ENCODE data around the gene BCAS4. TPM values are rescaled to one million over a fixed set of nuclear protein-coding genes. Genes with fewer than 3 reads are reported as not detected.
"Not testable (repeated sequence)": the region's sequence is repeated elsewhere in the genome, so short reads cannot be mapped to it uniquely, and the experiment has no call there.

Gene BCAS4
- total RNA-seq, 1 donor from 2014 or later = 2.6 TPM

- DNase-seq; intact Hi-C loops (cut with DNase I); ATAC-seq (ENCODE audit: poor library complexity): not testable (repeated sequence)
These were observed 87.0 kb downstream of the BCAS4 start for GRCh38 chr20:50881759-50882424.

GRCh38 chr20:50883856-50884255, 89.0 kb downstream of the BCAS4 start:
- intact Hi-C loops (cut with DNase I) = no loop called here
- no peak for ATAC-seq (ENCODE audit: poor library complexity)
- no peak for DNase-seq

GRCh38 chr20:50885068-50885467, 90.2 kb downstream of the BCAS4 start:
- ATAC-seq (ENCODE audit: poor library complexity) = no peak
- intact Hi-C loops (cut with DNase I) = no loop called here
- no peak for DNase-seq

GRCh38 chr20:50885781-50886180, 90.9 kb downstream of the BCAS4 start:
- ATAC-seq (ENCODE audit: poor library complexity) = no peak
- intact Hi-C loops (cut with DNase I) = no loop called here
- DNase-seq = no peak

- intact Hi-C loops (cut with DNase I) = no loop called here
- ATAC-seq (ENCODE audit: poor library complexity) (no peak), DNase-seq (no peak)
These were observed 91.4 kb downstream of the BCAS4 start for GRCh38 chr20:50886184-50886790.

GRCh38 chr20:50887576-50887975, 92.7 kb downstream of the BCAS4 start:
- no peak for ATAC-seq (ENCODE audit: poor library complexity)
- intact Hi-C loops (cut with DNase I) = no loop called here
- DNase-seq = no peak

GRCh38 chr20:50891138-50891537, 96.3 kb downstream of the BCAS4 start:
- intact Hi-C loops (cut with DNase I) = no loop called here
- DNase-seq (no peak), ATAC-seq (ENCODE audit: poor library complexity) (peak; percentile 31)

- DNase-seq (no peak), ATAC-seq (ENCODE audit: poor library complexity) (no peak)
- intact Hi-C loops (cut with DNase I) = no loop called here
These were observed 97.5 kb downstream of the BCAS4 start for GRCh38 chr20:50892394-50892793.

GRCh38 chr20:50893620-50894019, 98.8 kb downstream of the BCAS4 start:
- DNase-seq (no peak), ATAC-seq (ENCODE audit: poor library complexity) (no peak)
- intact Hi-C loops (cut with DNase I) = no loop called here

GRCh38 chr20:50895111-50895830, 100.4 kb downstream of the BCAS4 start:
- no peak for ATAC-seq (ENCODE audit: poor library complexity)

GRCh38 chr20:50898475-50898874, 103.6 kb downstream of the BCAS4 start:
- intact Hi-C loops (cut with DNase I) = no loop called here
- ATAC-seq (ENCODE audit: poor library complexity) (no peak), DNase-seq (no peak)

More at GRCh38 chr20:50895111-50895830, 100.4 kb downstream of the BCAS4 start:
- intact Hi-C loops (cut with DNase I) = no loop called here
- DNase-seq = no peak

- ATAC-seq (ENCODE audit: poor library complexity) = no peak
- no peak for DNase-seq
- intact Hi-C loops (cut with DNase I) = no loop called here
These were observed 105.4 kb downstream of the BCAS4 start for GRCh38 chr20:50900261-50900660.

- ATAC-seq (ENCODE audit: poor library complexity) (no peak), DNase-seq (no peak)
- intact Hi-C loops (cut with DNase I) = no loop called here
These were observed 106.4 kb downstream of the BCAS4 start for GRCh38 chr20:50901301-50901700.

- ATAC-seq (ENCODE audit: poor library complexity) (no peak), DNase-seq (no peak)
- intact Hi-C loops (cut with DNase I) = no loop called here
These were observed 108.6 kb downstream of the BCAS4 start for GRCh38 chr20:50903353-50904051.

- ATAC-seq (ENCODE audit: poor library complexity) = peak; percentile 20
- intact Hi-C loops (cut with DNase I) = no loop called here
- no peak for DNase-seq
These were observed 109.3 kb downstream of the BCAS4 start for GRCh38 chr20:50904067-50904570.

- no peak for ATAC-seq (ENCODE audit: poor library complexity)
- intact Hi-C loops (cut with DNase I) = no loop called here
- DNase-seq = no peak
These were observed 114.6 kb downstream of the BCAS4 start for GRCh38 chr20:50909413-50909812.

- DNase-seq (no peak), ATAC-seq (ENCODE audit: poor library complexity) (no peak)
- intact Hi-C loops (cut with DNase I) = no loop called here
These were observed 116.2 kb downstream of the BCAS4 start for GRCh38 chr20:50911030-50911429.

- ATAC-seq (ENCODE audit: poor library complexity) (no peak), DNase-seq (no peak)
- intact Hi-C loops (cut with DNase I) = no loop called here
These were observed 116.9 kb downstream of the BCAS4 start for GRCh38 chr20:50911716-50912115.

GRCh38 chr20:50913690-50914375, 119.0 kb downstream of the BCAS4 start:
- DNase-seq (no peak), ATAC-seq (ENCODE audit: poor library complexity) (peak; percentile 8)
- intact Hi-C loops (cut with DNase I) = no loop called here
